T-helper 1 cell treated with Interleukin-12 subunit alpha and Interleukin-12 subunit beta and Interleukin-4 antibody, amounts not matched to agents 30 μg/mL and 1 μg/mL, for 36 hours (primary cell): ENCODE results near the gene ADCY4.
A peak's percentile ranks its signal among the peaks of the same experiment; 100 is the strongest.

Experiments used
- H3K27ac Mint-ChIP-seq: one replicate; pipeline ENCODE4 v1.8.0; 2021; ENCODE audit warnings: mild to moderate bottlenecking, mixed read lengths
- H3K27me3 Mint-ChIP-seq: one replicate; pipeline ENCODE4 v1.8.0; 2021; ENCODE audit warnings: low read depth, mixed read lengths
- H3K36me3 Mint-ChIP-seq: one replicate; pipeline ENCODE4 v1.8.0; 2021; ENCODE audit warnings: low read depth, mixed read lengths
- H3K4me1 Mint-ChIP-seq: one replicate; pipeline ENCODE4 v1.8.0; 2021; ENCODE audit warnings: low read depth, mixed read lengths
- H3K4me3 Mint-ChIP-seq: one replicate; pipeline ENCODE4 v1.8.0; 2021; ENCODE audit warnings: mild to moderate bottlenecking, moderate library complexity, mixed read lengths
- H3K9me3 Mint-ChIP-seq: one replicate; pipeline ENCODE4 v1.8.0; 2021; ENCODE audit warnings: mixed read lengths

Gene ADCY4

DNA sequence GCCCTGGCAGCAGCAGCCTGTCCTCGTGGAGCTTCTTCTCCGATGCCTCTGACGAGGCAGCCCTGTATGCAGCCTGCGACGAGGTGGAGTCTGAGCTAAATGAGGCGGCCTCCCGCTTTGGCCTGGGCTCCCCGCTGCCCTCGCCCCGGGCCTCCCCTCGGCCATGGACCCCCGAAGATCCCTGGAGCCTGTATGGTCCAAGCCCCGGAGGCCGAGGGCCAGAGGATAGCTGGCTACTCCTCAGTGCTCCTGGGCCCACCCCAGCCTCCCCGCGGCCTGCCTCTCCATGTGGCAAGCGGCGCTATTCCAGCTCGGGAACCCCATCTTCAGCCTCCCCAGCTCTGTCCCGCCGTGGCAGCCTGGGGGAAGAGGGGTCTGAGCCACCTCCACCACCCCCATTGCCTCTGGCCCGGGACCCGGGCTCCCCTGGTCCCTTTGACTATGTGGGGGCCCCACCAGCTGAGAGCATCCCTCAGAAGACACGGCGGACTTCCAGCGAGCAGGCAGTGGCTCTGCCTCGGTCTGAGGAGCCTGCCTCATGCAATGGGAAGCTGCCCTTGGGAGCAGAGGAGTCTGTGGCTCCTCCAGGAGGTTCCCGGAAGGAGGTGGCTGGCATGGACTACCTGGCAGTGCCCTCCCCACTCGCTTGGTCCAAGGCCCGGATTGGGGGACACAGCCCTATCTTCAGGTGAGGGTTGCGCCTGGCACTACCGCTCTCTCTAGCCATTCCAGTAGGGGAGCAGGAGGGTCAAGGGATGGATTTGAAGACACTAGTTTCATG lies 35.2 kb upstream of the ADCY4 start:
- H3K4me3 Mint-ChIP-seq = no peak overlapping the region
- H3K4me1 Mint-ChIP-seq = peaks cover 13% of the 10 kb centered on the region
- H3K27ac Mint-ChIP-seq = no peak overlapping the region
- H3K9me3 Mint-ChIP-seq = no peaks in the 10 kb centered on the region
- no peaks in the 10 kb centered on the region for H3K36me3 Mint-ChIP-seq
- peaks cover 53% of the 10 kb centered on the region for H3K27me3 Mint-ChIP-seq

DNA sequence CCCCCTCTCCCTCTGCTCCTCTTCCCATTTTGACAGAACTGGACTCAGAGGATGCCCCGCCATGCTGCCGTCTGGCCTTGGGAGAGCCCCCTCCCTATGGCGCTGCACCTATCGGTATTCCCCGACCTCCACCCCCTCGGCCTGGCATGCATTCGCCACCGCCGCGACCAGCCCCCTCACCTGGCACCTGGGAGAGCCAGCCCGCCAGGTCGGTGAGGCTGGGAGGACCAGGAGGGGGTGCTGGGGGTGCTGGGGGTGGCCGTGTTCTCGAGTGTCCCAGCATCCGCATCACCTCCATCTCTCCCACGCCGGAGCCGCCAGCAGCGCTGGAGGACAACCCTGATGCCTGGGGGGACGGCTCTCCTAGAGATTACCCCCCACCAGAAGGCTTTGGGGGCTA lies 34.6 kb upstream of the ADCY4 start:
- Mint-ChIP-seq H3K4me3 (no peak overlapping the region), H3K27ac (no peak overlapping the region), H3K36me3 (no peaks in the 10 kb centered on the region), H3K27me3 (peaks cover 56% of the 10 kb centered on the region), H3K4me1 (peaks cover 14% of the 10 kb centered on the region), H3K9me3 (no peaks in the 10 kb centered on the region)

DNA sequence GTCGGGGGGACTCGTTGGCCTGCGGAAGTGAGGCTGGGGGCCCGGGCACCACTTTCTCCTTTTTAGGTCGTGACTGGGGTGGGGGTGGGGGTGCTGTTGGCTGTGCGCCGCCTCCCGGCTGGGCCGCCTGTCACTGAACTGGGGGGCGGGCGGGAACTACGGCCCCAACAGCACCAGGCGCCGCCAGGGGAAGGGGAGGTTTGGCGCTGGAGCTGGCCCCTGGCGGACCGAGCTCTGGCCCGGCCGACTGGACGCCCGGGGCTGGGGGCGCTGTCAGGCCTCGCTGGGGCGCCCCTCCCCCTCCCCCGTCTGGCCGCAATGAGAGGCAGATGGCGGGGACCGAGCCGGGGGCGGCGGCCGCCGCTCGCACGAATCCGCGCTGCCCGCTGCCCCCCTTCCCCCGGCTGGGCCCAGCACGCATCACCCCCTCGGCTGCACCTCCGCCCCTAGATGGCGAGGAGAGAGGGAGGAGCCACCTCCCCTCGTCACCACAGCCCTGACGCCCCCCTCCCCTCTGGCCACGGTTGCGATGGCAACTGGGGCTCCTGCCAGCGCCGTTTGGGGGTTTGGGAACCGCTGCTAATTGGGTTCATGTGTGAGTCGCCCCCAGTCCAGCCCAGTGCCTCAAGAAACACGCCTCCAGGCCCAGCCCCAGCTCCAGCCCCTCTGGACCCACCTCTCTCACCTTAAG lies 33.8 kb upstream of the ADCY4 start:
- H3K27ac Mint-ChIP-seq = no peak overlapping the region
- H3K36me3 Mint-ChIP-seq = no peaks in the 10 kb centered on the region
- H3K9me3 Mint-ChIP-seq = no peaks in the 10 kb centered on the region
- peaks cover 56% of the 10 kb centered on the region for H3K27me3 Mint-ChIP-seq
- no peak overlapping the region for H3K4me3 Mint-ChIP-seq
- H3K4me1 Mint-ChIP-seq = peaks cover 14% of the 10 kb centered on the region

DNA sequence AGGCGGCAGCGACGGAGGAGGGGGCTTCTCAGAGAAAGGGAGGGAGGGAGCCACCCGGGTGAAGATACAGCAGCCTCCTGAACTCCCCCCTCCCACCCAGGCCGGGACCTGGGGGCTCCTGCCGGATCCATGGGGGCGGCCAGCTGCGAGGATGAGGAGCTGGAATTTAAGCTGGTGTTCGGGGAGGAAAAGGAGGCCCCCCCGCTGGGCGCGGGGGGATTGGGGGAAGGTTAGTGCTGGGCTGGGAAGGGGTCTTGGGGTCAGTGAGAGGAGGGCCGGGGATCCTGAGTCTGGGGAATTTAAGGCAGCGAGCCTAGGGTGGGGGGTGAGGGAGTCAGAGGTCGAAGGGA lies 33.3 kb upstream of the ADCY4 start:
- H3K9me3 Mint-ChIP-seq = no peaks in the 10 kb centered on the region
- H3K4me1 Mint-ChIP-seq = peaks cover 14% of the 10 kb centered on the region
- H3K36me3 Mint-ChIP-seq = no peaks in the 10 kb centered on the region
- H3K27me3 Mint-ChIP-seq = peaks cover 61% of the 10 kb centered on the region
- no peak overlapping the region for H3K27ac Mint-ChIP-seq
- no peak overlapping the region for H3K4me3 Mint-ChIP-seq

DNA sequence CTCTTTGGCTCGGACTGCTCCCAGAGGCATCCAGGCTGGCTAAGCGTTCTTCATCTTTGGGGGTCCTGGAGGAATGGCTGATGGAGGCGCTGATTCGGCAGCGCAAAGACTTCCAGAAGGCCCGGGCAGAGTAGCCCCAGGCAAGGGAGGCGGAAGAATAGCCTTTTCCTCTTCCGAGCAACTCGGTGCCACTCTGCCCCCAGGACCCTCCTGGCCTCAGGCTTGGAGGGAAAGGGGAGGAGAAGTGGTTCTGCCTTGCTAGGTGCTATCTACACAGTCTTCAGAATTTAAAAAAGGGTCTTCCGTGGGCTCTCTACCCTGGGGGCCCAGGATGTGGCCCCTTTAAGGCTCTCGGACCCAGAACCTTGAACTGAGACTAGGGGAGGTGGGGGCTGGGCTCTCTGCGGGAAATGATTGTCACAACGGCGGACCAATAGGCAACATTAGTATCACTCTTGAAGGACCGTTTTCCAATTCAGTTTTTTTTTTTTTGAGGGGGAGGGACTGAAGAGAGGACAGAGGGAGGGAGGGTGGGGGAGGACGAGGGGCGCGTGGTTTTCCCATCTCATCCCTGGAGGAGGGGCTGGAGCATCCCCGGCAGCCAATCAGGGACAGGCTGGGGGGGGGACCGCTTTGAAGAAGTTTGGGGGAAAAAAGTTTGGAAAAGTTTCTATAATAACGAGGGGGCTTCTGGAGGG lies 32.8 kb upstream of the ADCY4 start, which contains the start of gene NFATC4:
TSS of gene NFATC4 (plus strand) at position 671 of the 698 bp plus-strand sequence. CDS start 157 bp downstream, outside the sequence.
- no peaks in the 10 kb centered on the region for H3K9me3 Mint-ChIP-seq
- no peaks in the 10 kb centered on the region for H3K36me3 Mint-ChIP-seq
- peaks cover 65% of the 10 kb centered on the region for H3K27me3 Mint-ChIP-seq
- peaks cover 14% of the 10 kb centered on the region for H3K4me1 Mint-ChIP-seq
- H3K4me3 Mint-ChIP-seq = peak within 1 kb of the TSS; percentile 25
- H3K27ac Mint-ChIP-seq = no peak within 1 kb of the TSS

DNA sequence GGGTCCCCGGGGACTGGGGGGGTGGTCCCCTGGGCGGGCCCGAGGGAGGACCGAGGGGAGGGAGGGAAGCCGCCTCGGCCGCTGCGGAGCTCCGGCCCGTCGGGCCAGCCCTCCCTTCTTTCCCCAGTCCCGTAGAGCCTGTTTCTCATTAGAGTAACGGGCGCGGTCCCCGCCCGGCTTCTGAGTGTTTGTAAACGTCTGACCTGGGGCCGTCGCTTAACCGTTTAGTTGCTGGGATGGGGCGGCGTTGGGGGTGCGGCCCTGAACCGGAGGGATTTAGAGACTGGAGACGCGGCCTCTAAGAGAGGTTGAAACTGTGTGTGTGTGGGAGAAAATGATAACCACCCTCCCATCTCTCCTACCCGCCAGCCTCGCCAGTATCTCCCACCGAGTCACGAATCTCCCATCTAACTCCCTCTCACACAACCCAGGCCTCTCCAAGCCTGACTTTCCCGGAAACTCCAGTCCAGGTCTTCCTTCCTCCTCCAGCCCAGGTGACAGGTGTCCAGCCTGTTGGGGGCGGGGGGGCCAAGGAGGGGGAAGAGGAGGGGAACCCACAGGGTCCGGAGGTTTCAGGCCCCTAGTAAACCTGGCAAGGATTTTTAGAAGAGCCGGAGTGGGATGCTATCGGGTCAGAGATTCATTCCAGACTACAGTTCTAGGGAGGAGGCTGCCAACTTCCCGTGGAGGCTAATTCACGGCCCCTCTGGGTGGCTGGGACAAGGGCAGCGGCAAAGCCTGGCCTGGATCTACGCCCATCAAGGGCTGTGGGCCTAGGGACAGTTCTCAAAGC lies 32.0 kb upstream of the ADCY4 start:
- no peaks in the 10 kb centered on the region for H3K9me3 Mint-ChIP-seq

DNA sequence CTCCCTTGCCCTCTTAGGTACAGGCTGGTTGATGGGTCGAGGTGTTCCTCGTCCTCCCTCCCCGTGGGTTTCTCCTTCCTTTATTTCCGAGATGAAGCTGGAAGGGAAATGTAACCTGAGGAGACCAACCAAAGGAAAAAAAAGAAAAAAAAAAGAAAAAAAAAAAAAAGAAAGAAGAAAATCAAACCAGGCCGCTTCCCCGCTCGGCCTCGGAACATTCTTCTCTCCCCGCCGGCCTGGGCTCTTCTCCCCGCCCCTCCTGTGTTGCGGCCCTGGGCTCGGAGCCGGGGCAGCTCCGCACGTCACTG lies 31.5 kb upstream of the ADCY4 start:
- no peak overlapping the region for H3K27ac Mint-ChIP-seq
- no peak overlapping the region for H3K4me3 Mint-ChIP-seq
- peaks cover 66% of the 10 kb centered on the region for H3K27me3 Mint-ChIP-seq
- H3K4me1 Mint-ChIP-seq = peaks cover 14% of the 10 kb centered on the region
- no peaks in the 10 kb centered on the region for H3K36me3 Mint-ChIP-seq
- H3K9me3 Mint-ChIP-seq = no peaks in the 10 kb centered on the region

More for the DNA sequence above, 32.0 kb upstream of the ADCY4 start:
- no peak overlapping the region for H3K27ac Mint-ChIP-seq
- peaks cover 64% of the 10 kb centered on the region for H3K27me3 Mint-ChIP-seq
- peaks cover 14% of the 10 kb centered on the region for H3K4me1 Mint-ChIP-seq
- H3K36me3 Mint-ChIP-seq = no peaks in the 10 kb centered on the region
- peak overlapping the region; percentile 25 for H3K4me3 Mint-ChIP-seq

DNA sequence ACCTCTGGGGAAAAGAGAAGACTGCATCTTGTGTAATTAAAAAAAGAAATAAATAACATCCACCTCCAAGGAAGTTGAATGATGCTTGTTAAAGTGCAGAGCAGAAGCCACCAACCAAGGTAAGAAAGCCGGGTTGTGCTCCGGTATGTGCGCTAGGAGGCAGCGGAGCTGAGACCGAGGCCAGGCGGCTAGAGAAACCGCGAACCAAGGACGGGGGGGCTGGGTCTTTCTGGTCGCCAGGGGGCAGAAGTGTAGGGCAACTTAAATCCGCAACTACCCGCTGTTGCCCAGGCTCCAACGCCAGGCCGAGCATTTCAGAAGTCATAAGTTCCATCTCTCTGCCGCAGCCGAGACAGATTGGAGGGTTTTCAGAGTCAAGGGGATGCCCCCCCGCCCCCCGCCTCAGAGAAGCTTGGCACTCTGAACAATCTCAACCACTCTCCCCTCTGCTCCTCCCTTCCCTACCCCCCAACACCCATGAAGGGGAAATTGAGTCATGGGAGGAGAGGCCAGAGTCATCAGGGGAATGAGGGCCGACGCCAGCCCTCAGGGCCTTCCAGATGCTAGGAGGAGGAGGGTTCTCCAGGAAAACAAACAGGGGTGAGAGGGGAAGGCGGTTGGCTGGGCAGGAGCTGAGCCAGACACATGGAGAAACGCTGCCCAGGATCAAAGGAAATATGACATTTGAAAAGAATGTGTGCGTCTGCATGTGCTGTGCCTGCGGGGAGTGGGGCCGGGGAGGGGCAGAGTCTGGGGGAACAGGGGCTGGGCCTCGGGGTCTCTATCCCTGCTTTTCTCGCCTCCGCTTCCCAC lies 30.9 kb upstream of the ADCY4 start:
- H3K4me1 Mint-ChIP-seq = peaks cover 14% of the 10 kb centered on the region
- peaks cover 64% of the 10 kb centered on the region for H3K27me3 Mint-ChIP-seq
- peaks cover under 1% of the 10 kb centered on the region for H3K9me3 Mint-ChIP-seq
- peak overlapping the region; percentile 50 for H3K4me3 Mint-ChIP-seq
- H3K27ac Mint-ChIP-seq = no peak overlapping the region
- H3K36me3 Mint-ChIP-seq = no peaks in the 10 kb centered on the region

DNA sequence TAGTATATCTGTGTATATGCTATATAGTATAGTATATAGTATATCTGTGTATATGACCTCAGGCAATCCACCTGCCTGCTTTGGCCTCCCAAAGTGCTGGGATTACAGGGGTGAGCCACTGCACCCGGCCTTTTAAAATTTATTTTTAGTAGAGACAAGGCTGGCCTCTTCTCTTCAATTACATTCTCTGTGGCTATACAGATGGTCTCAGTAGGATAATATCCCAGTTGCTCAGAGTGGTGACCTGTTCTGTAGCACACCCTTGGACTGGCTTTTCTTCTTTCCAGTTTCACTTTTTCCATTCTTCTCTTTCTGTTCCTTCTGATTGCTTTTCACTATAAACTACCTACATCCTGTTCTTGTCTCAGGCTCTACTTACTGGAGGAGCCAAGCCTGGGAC lies 30.0 kb upstream of the ADCY4 start:
- Mint-ChIP-seq H3K27ac (no peak overlapping the region), H3K9me3 (peaks cover 3% of the 10 kb centered on the region), H3K4me1 (peaks cover 14% of the 10 kb centered on the region), H3K36me3 (no peaks in the 10 kb centered on the region), H3K27me3 (peaks cover 69% of the 10 kb centered on the region), H3K4me3 (no peak overlapping the region)

DNA sequence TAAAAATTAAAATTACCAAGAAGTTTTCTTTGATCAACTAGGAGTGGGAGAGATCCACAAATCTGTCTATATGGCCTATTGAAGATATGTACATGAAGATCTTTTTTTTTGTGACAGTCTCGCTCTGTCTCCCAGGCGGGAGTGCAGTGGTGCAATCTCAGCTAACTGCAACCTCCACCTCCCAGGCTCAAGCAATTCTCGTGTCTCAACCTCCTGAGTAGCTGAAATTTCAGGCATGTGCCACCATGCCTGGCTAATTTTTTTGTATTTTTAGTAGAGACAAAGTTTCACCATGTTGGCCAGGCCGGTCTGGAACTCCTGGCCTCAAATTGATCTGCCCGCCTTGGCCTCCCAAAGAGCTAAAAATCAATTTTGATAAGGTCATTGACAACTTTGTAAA lies 28.5 kb upstream of the ADCY4 start:
- Mint-ChIP-seq H3K4me1 (peaks cover 14% of the 10 kb centered on the region), H3K4me3 (no peak overlapping the region), H3K9me3 (peaks cover 3% of the 10 kb centered on the region), H3K36me3 (no peaks in the 10 kb centered on the region), H3K27ac (no peak overlapping the region), H3K27me3 (peaks cover 63% of the 10 kb centered on the region)

DNA sequence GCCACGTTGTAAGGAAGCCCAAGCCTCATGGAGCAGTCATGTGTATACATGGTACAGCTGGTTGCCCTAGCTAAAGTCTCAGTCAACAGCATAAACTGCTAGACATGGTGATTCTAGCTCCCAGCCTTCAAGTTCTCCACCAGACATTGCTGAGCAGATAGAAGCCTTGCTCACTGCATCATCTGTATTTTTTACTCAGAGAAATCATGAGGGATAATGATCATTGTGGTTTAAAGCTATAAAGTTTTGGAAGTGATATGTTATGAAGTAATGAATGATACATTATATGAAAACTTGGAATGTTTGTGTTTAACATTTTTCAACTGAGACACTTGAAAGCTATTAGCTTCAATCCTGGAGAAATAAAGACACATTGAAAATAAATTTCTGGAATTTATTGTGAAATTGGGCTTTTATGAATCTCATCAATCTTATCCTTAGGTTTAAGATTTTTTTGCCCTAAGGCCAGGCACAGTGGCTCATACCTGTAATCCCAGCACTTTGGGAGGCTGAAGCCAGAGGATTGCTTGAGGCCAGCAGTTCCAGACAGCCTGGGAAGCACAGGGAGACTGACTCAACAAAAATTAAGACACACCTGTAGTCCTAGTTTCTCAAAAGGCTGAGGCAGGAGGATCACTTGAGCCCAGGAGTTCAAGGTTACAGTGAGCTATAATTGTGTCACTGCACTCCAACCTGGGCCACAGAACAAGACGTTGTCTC lies 27.5 kb upstream of the ADCY4 start:
- no peak overlapping the region for H3K27ac Mint-ChIP-seq
- H3K27me3 Mint-ChIP-seq = peaks cover 54% of the 10 kb centered on the region
- H3K36me3 Mint-ChIP-seq = no peaks in the 10 kb centered on the region
- peaks cover 14% of the 10 kb centered on the region for H3K4me1 Mint-ChIP-seq
- no peak overlapping the region for H3K4me3 Mint-ChIP-seq
- peaks cover 3% of the 10 kb centered on the region for H3K9me3 Mint-ChIP-seq

DNA sequence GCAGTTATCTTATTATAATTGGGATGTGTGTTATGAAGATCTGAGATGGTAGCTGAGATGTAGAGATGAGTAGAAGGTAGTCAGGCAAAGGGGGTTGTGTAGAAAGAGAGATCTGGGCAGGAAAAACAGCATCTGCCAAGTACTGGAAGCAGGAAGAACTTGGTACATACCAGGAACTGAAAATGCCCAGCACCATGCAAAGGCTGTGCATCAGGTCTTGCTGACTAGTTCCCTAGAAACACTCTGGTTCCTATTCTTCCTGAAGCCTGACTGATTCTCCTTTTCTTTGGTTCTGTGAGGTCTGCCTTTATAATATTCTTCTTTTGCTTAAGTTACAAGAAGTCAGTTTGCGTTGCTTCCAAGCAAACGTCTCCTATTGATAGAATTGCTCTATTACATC lies 26.5 kb upstream of the ADCY4 start:
- Mint-ChIP-seq H3K36me3 (no peaks in the 10 kb centered on the region), H3K27me3 (peaks cover 46% of the 10 kb centered on the region), H3K4me1 (peaks cover 10% of the 10 kb centered on the region), H3K27ac (no peak overlapping the region), H3K9me3 (peaks cover 3% of the 10 kb centered on the region), H3K4me3 (no peak overlapping the region)

DNA sequence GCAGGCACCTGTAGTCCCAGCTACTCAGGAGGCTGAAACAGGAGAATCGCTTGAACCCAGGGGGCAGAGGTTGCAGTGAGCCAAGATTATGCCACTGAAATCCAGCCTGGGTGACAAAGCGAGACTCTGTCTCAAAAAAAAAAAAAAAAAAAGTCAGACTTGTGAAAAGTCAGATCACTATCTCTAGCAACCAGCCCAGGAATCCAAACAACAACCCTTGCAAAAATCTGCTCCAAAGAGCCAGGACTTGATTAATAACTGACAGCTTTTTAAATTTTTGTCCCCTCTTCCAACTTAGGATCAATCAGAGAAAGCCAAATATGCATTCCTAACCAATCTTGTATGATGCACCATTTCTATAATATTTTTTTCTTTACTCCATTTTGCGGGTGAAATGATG lies 25.4 kb upstream of the ADCY4 start:
- Mint-ChIP-seq H3K36me3 (no peaks in the 10 kb centered on the region), H3K27ac (no peak overlapping the region), H3K27me3 (peaks cover 36% of the 10 kb centered on the region), H3K4me3 (no peak overlapping the region), H3K4me1 (peaks cover 3% of the 10 kb centered on the region), H3K9me3 (peaks cover 3% of the 10 kb centered on the region)
